ENCODE results near the gene STX16.

The STX16 gene

GRCh38 chr20:58709013-58709702 lies 58.1 kb downstream of the STX16 start:
- no peak for DNase-seq (ENCODE audit: low read depth)
- H3K4me3 ChIP-seq (ENCODE audit: low read depth, low read length): no peak overlapping the region
- no peak for TF ChIP-seq CTCF (conservative IDR thresholded peaks at IDR 0.05; ENCODE audit: low read depth, low read length)

- no peak for DNase-seq (ENCODE audit: low read depth)
- H3K4me3 ChIP-seq (ENCODE audit: low read depth, low read length): no peak overlapping the region
- TF ChIP-seq CTCF (conservative IDR thresholded peaks at IDR 0.05; ENCODE audit: low read depth, low read length): no peak
These were observed 58.6 kb downstream of the STX16 start for GRCh38 chr20:58709703-58710039.

- DNase-seq (ENCODE audit: low read depth): no peak
- H3K4me3 ChIP-seq (ENCODE audit: low read depth, low read length): no peak overlapping the region
- TF ChIP-seq CTCF (conservative IDR thresholded peaks at IDR 0.05; ENCODE audit: low read depth, low read length): no peak
These were observed 59.6 kb downstream of the STX16 start for GRCh38 chr20:58710481-58711265.

- no peak for TF ChIP-seq CTCF (conservative IDR thresholded peaks at IDR 0.05; ENCODE audit: low read depth, low read length)
- no peak overlapping the region for H3K4me3 ChIP-seq (ENCODE audit: low read depth, low read length)
- no peak for DNase-seq (ENCODE audit: low read depth)
These were observed 60.4 kb downstream of the STX16 start for GRCh38 chr20:58711266-58712051.

- no peak for TF ChIP-seq CTCF (conservative IDR thresholded peaks at IDR 0.05; ENCODE audit: low read depth, low read length)
- no peak for DNase-seq (ENCODE audit: low read depth)
These were observed 61.2 kb downstream of the STX16 start for GRCh38 chr20:58712151-58712791.

GRCh38 chr20:58712806-58713731 lies 62.0 kb downstream of the STX16 start:
- DNase-seq (ENCODE audit: low read depth): no peak
- no peak overlapping the region for H3K4me3 ChIP-seq (ENCODE audit: low read depth, low read length)
- no peak for TF ChIP-seq CTCF (conservative IDR thresholded peaks at IDR 0.05; ENCODE audit: low read depth, low read length)

More at GRCh38 chr20:58712151-58712791, 61.2 kb downstream of the STX16 start:
- no peak overlapping the region for H3K4me3 ChIP-seq (ENCODE audit: low read depth, low read length)
